GM12873 (cell line): ENCODE results near the gene PIGN.
A peak's percentile ranks its signal among the peaks of the same experiment; 100 is the strongest.

Experiments used
- CTCF ChIP-seq: IDR thresholded peaks from 2 replicates; pipeline ENCODE4 v1.5.1; 2012; ENCODE audit warnings: low read depth, mild to moderate bottlenecking, moderate library complexity, low read length, control low read depth; ENCODE audit not compliant: insufficient read depth; ENCODE audit errors: missing control alignments

PIGN gene

GRCh38 chr18:62131301-62131909 is 55.5 kb downstream of the PIGN start:
- TF ChIP-seq CTCF: peak; percentile 77

- TF ChIP-seq CTCF: no peak
Observed at GRCh38 chr18:62128157-62128556, 58.7 kb downstream of the PIGN start.

GRCh38 chr18:62126737-62127136 is 60.1 kb downstream of the PIGN start:
- TF ChIP-seq CTCF: no peak

GRCh38 chr18:62125702-62126101 is 61.2 kb downstream of the PIGN start:
- TF ChIP-seq CTCF: no peak

GRCh38 chr18:62122330-62122729 is 64.5 kb downstream of the PIGN start:
- no peak for TF ChIP-seq CTCF

- TF ChIP-seq CTCF: no peak
Observed at GRCh38 chr18:62119884-62120283, 67.0 kb downstream of the PIGN start.

GRCh38 chr18:62118328-62118727 is 68.5 kb downstream of the PIGN start:
- no peak for TF ChIP-seq CTCF
